ENCODE results near the gene KRTAP3-3. TPM values are rescaled to one million over a fixed set of nuclear protein-coding genes. Genes with fewer than 3 reads are reported as not detected.

Gene KRTAP3-3
- total RNA-seq, 1 experiment from 2014 or later, result not detected

GRCh38 chr17:41002814-41003213 lies 8.8 kb upstream of the KRTAP3-3 start:
- no peak overlapping the region for H4K5ac ChIP-seq (ENCODE audit: insufficient read length, low read depth, low read length)
- no peak overlapping the region for H2AFZ ChIP-seq (ENCODE audit: low read length)
- H3T11ph ChIP-seq (ENCODE audit: low read length), result no peak overlapping the region
- H3K4ac ChIP-seq (ENCODE audit: low read depth, low read length), result no peak overlapping the region
- H3K9me3 ChIP-seq (ENCODE audit: control insufficient read depth, low read depth, low read length), result no peaks in the 10 kb centered on the region
- no peaks in the 10 kb centered on the region for H3K79me2 ChIP-seq (ENCODE audit: insufficient read depth, low read length)
- H3K4me1 Mint-ChIP-seq, result peaks cover 4 to 6% of the 10 kb centered on the region in 2 experiments
- H3K79me1 ChIP-seq (ENCODE audit: insufficient read depth, low read depth, low read length, poor library complexity, severe bottlenecking), result no peaks in the 10 kb centered on the region
- H3K4me2 ChIP-seq (ENCODE audit: insufficient read depth, insufficient read length, low read length), result no peak overlapping the region
- H3K23ac ChIP-seq (ENCODE audit: insufficient read length, low read depth, low read length), result no peak overlapping the region
- no CpG with 5 or more reads among the region's 5 CpGs for WGBS (ENCODE audit: extremely low coverage, insufficient read length, low lambda C conversion rate)
- no peak overlapping the region for H2BK20ac ChIP-seq (ENCODE audit: low read depth, low read length, poor library complexity, severe bottlenecking)
- H3K9ac ChIP-seq (ENCODE audit: extremely low read depth, insufficient read length, low read length), result no peak overlapping the region
- no peak overlapping the region for H2AK5ac ChIP-seq (ENCODE audit: insufficient read length, low read length)
- no peak overlapping the region for H3K27ac Mint-ChIP-seq
- no peaks in the 10 kb centered on the region for H3K27me3 ChIP-seq (ENCODE audit: insufficient read depth, low read length)
- H3K4me1 ChIP-seq (ENCODE audit: insufficient read depth, low read length), result 0 out of 2 replicates have a peak, but pooled peaks cover 3% of the 10 kb centered on the region
- H3K4me3 Mint-ChIP-seq, result no peak overlapping the region
- H4K8ac ChIP-seq (replicated peaks; ENCODE audit: insufficient read length, low read depth, low read length), result no peak overlapping the region
- H2BK5ac ChIP-seq (ENCODE audit: insufficient read length, low read length), result no peak overlapping the region
- H2BK120ac ChIP-seq (ENCODE audit: low read depth, low read length, poor library complexity, severe bottlenecking), result no peak overlapping the region
- TF ChIP-seq, protein P1, sequence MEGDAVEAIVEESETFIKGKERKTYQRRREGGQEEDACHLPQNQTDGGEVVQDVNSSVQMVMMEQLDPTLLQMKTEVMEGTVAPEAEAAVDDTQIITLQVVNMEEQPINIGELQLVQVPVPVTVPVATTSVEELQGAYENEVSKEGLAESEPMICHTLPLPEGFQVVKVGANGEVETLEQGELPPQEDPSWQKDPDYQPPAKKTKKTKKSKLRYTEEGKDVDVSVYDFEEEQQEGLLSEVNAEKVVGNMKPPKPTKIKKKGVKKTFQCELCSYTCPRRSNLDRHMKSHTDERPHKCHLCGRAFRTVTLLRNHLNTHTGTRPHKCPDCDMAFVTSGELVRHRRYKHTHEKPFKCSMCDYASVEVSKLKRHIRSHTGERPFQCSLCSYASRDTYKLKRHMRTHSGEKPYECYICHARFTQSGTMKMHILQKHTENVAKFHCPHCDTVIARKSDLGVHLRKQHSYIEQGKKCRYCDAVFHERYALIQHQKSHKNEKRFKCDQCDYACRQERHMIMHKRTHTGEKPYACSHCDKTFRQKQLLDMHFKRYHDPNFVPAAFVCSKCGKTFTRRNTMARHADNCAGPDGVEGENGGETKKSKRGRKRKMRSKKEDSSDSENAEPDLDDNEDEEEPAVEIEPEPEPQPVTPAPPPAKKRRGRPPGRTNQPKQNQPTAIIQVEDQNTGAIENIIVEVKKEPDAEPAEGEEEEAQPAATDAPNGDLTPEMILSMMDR (conservative IDR thresholded peaks at IDR 0.05), result no peak
- no peak overlapping the region for H3K27ac ChIP-seq (ENCODE audit: insufficient read length, low read depth, low read length)
- no peaks in the 10 kb centered on the region for H3K27me3 Mint-ChIP-seq (ENCODE audit: low read depth)
- no peak overlapping the region for H3K18ac ChIP-seq (ENCODE audit: insufficient read length, low read depth, low read length)
- H3K9me3 Mint-ChIP-seq, result no peaks in the 10 kb centered on the region
- H4K20me1 ChIP-seq (ENCODE audit: control insufficient read depth, insufficient read depth, insufficient read length), result no peaks in the 10 kb centered on the region
- no peak overlapping the region for H4K91ac ChIP-seq (ENCODE audit: insufficient read length, low read depth, low read length)
- no peak overlapping the region for H2BK12ac ChIP-seq (ENCODE audit: insufficient read length, low read depth, low read length)
- no peak for DNase-seq
- H3K36me3 Mint-ChIP-seq (ENCODE audit: insufficient read depth in 1 of 3, low read depth in 3 of 3), result no peaks in the 10 kb centered on the region
- H2BK15ac ChIP-seq (ENCODE audit: low read depth, low read length), result no peak overlapping the region
- no peak overlapping the region for H3K14ac ChIP-seq (ENCODE audit: insufficient read depth, low read length)
- H3K23me2 ChIP-seq (ENCODE audit: insufficient read length, low read depth, low read length, poor library complexity, severe bottlenecking), result no peaks in the 10 kb centered on the region
- no peak overlapping the region for H3K56ac ChIP-seq (ENCODE audit: insufficient read length, low read depth, low read length)

Measured in H9 (cell line).